ENCODE measurements around the gene POU2F3.
A peak's percentile ranks its signal among the peaks of the same experiment; 100 is the strongest.

Gene POU2F3

GRCh38 chr11:120226242-120226641 is 13.7 kb upstream of the POU2F3 start:
- DNase-seq (ENCODE audit: low read depth in 1 of 2, low spot score in 1 of 2) = no peak

- DNase-seq (ENCODE audit: low read depth in 1 of 2, low spot score in 1 of 2) = no peak
Measured at GRCh38 chr11:120226714-120227113, 13.2 kb upstream of the POU2F3 start.

GRCh38 chr11:120227228-120227852 is 12.6 kb upstream of the POU2F3 start:
- no peak for DNase-seq (ENCODE audit: low read depth in 1 of 2, low spot score in 1 of 2)

GRCh38 chr11:120228794-120229384 is 11.1 kb upstream of the POU2F3 start:
- no peak for DNase-seq (ENCODE audit: low read depth in 1 of 2, low spot score in 1 of 2)

GRCh38 chr11:120229451-120230424 is 10.2 kb upstream of the POU2F3 start:
- no peak for DNase-seq (ENCODE audit: low read depth in 1 of 2, low spot score in 1 of 2)

GRCh38 chr11:120230433-120231071 is 9.4 kb upstream of the POU2F3 start:
- no peak for DNase-seq (ENCODE audit: low read depth in 1 of 2, low spot score in 1 of 2)

GRCh38 chr11:120231963-120232362 is 8.0 kb upstream of the POU2F3 start:
- no peak for DNase-seq (ENCODE audit: low read depth in 1 of 2, low spot score in 1 of 2)

- DNase-seq (ENCODE audit: low read depth in 1 of 2, low spot score in 1 of 2) = no peak
Measured at GRCh38 chr11:120233207-120233803, 6.6 kb upstream of the POU2F3 start.

GRCh38 chr11:120235024-120235628 is 4.8 kb upstream of the POU2F3 start:
- DNase-seq (ENCODE audit: low read depth in 1 of 2, low spot score in 1 of 2) = peak in 1 of 2 donors; percentile 47

- DNase-seq (ENCODE audit: low read depth in 1 of 2, low spot score in 1 of 2) = no peak
Measured at GRCh38 chr11:120236169-120237107, 3.5 kb upstream of the POU2F3 start.

GRCh38 chr11:120238968-120239620 is 846 bp upstream of the POU2F3 start:
- no peak for DNase-seq (ENCODE audit: low read depth in 1 of 2, low spot score in 1 of 2)

- no peak for DNase-seq (ENCODE audit: low read depth in 1 of 2, low spot score in 1 of 2)
Measured at GRCh38 chr11:120240866-120241265, 926 bp downstream of the POU2F3 start.

GRCh38 chr11:120241277-120241676 is 1.3 kb downstream of the POU2F3 start:
- DNase-seq (ENCODE audit: low read depth in 1 of 2, low spot score in 1 of 2) = no peak

GRCh38 chr11:120243221-120243620 is 3.3 kb downstream of the POU2F3 start:
- DNase-seq (ENCODE audit: low read depth in 1 of 2, low spot score in 1 of 2) = no peak

GRCh38 chr11:120244476-120245365 is 4.8 kb downstream of the POU2F3 start:
- no peak for DNase-seq (ENCODE audit: low read depth in 1 of 2, low spot score in 1 of 2)

- DNase-seq (ENCODE audit: low read depth in 1 of 2, low spot score in 1 of 2) = no peak
Measured at GRCh38 chr11:120245434-120245833, 5.5 kb downstream of the POU2F3 start.

GRCh38 chr11:120248551-120249278 is 8.8 kb downstream of the POU2F3 start:
- no peak for DNase-seq (ENCODE audit: low read depth in 1 of 2, low spot score in 1 of 2)
